H1 (cell line): ENCODE results near the gene MEGF9. TPM values are rescaled to one million over a fixed set of nuclear protein-coding genes. Genes with fewer than 3 reads are reported as not detected.

Experiments
- TAF1 ChIP-seq: IDR thresholded peaks from 2 replicates; pipeline ENCODE4 v1.6.1; 2011; ENCODE audit warnings: mild to moderate bottlenecking, low read depth, low read length
- polyA plus RNA-seq, 7 experiments: library from polyadenylated mRNA; depleted of rRNA in 3 of 7; stranded (reverse) in 5 of 7; unstranded in 2 of 7; fragments of >200 nt in 5 of 7; fragments of 200-250 nt in 2 of 7; gene quantifications; 1 replicate in 5 of 7; 2 replicates in 1 of 7; 4 replicates in 1 of 7; pipeline versions ENCODE4 v1.2.1 to v1.2.3, GENCODE V29; 2011 to 2013; ENCODE audit warnings: missing spikeins in 2 of 7, mixed read lengths in 2 of 7
- total RNA-seq: library from RNA; stranded (reverse); fragmentation: NEBNext Ultra II Directional; extraction: Animal tissue kit (Norgen Biotek cat#: 25700); gene quantifications from 2 replicates; pipeline ENCODE4 v1.2.1, GENCODE V29; 2021

The MEGF9 gene
- total and polyA plus RNA-seq, 2 of the 8 experiments (the other 6 are each of a cell fraction or from before 2014, with no cell fraction given): 0.45 to 1.8 TPM

GRCh38 chr9:120608421-120608820 is 105.8 kb downstream of the MEGF9 start (continued):
- no peak for TF ChIP-seq TAF1
- TF ChIP-seq, all 59 proteins: peak for 0
